A673 (cell line): ENCODE results near the gene DFFB.

Experiments
- CTCF ChIP-seq: fragments of 300-800, 200-600 bp; sonication (generic); conservative IDR thresholded peaks from 2 replicates; pipeline ENCODE4 v1.5.1; 2017; ENCODE audit warnings: low read depth, mild to moderate bottlenecking, antibody characterized with exemption, low read length, moderate library complexity, mixed read lengths
- EZH2 ChIP-seq: fragments of 200-600 bp; sonication (generic); IDR thresholded peaks from 2 replicates; pipeline ENCODE4 v1.6.1; 2017; ENCODE audit warnings: borderline replicate concordance, low read depth, mild to moderate bottlenecking, mixed read lengths, antibody characterized with exemption, low read length; ENCODE audit not compliant: poor library complexity, severe bottlenecking

- no peak for TF ChIP-seq CTCF
- TF ChIP-seq EZH2: no peak
Observed at GRCh38 chr1:3883194-3883925, 26.1 kb downstream of the DFFB start.
